ENCODE results near the gene ASB7. TPM values are rescaled to one million over a fixed set of nuclear protein-coding genes. Genes with fewer than 3 reads are reported as not detected.

Gene ASB7
- total RNA-seq, 1 donor from 2014 or later, result 13.1 TPM

DNA sequence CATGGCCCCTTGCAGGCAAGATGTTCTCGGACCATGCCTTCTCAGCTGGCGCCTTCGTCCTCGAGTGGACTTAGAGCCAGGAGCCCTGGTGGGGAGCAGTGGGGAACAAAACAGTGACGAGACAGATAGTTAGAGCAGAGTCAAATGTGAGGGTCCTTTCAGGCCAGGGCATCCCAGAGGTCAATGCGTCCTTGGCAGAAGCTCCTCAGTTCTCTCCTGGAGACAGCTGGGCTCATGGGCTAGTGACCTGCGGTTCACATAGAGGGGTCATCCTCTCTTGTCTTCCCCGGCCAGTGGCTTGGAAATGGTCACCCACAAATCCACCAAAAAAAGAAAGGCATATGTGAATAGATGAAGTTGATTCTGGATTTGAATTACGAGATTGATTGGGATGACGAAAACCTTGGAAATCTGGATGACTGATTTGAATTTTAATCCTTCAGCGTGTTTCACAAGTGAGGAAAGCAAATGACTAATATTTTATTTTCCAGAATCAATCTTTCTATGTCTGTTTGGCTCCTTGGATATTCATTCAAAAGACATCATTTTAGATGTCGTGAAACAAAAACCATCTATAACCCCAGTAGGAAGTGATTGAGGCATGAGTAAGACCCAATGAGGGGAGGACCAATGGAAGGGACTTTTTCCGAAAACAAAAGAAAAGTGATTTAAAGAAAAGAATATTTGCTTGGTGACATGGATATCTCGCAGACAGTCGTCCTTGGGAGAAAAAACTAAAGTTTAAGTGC lies 84.5 kb downstream of the ASB7 start:
- DNase-seq (ENCODE audit: extremely low spot score, unreplicated experiment), result no peak
- TF ChIP-seq, protein P1, sequence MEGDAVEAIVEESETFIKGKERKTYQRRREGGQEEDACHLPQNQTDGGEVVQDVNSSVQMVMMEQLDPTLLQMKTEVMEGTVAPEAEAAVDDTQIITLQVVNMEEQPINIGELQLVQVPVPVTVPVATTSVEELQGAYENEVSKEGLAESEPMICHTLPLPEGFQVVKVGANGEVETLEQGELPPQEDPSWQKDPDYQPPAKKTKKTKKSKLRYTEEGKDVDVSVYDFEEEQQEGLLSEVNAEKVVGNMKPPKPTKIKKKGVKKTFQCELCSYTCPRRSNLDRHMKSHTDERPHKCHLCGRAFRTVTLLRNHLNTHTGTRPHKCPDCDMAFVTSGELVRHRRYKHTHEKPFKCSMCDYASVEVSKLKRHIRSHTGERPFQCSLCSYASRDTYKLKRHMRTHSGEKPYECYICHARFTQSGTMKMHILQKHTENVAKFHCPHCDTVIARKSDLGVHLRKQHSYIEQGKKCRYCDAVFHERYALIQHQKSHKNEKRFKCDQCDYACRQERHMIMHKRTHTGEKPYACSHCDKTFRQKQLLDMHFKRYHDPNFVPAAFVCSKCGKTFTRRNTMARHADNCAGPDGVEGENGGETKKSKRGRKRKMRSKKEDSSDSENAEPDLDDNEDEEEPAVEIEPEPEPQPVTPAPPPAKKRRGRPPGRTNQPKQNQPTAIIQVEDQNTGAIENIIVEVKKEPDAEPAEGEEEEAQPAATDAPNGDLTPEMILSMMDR (IDR thresholded peaks at IDR 0.05), result no peak
- no peak overlapping the region for H3K4me3 Mint-ChIP-seq (ENCODE audit: unreplicated experiment)

DNA sequence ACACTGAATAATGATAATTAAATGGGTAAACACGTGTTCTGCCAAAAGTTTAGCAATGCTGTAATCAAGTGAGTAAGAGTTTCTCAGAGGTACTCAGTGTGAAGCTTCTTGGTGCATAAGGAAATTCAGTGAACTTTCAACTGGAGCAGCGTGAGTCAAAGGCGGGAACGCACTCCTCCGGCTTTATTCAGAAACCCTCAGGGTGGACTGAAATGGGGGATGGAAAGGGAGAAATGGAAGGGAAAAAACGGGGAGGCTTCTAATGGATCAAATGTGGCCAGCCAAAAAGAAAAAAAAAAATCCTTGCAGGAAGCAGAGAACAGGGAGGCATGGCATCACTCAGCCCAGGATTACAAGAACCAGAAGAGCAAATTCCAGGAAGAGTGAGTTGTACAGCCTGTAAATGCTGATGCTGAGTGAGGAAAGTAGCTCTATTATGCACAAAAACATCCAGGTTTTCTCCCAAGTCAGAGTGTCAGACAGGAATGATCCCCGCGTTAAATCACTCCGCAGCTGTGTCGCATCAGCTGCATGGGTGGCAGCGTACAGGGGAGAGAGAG lies 85.3 kb downstream of the ASB7 start:
- Mint-ChIP-seq H3K36me3 (ENCODE audit: unreplicated experiment) (no peaks in the 10 kb centered on the region), H3K27me3 (ENCODE audit: unreplicated experiment) (no peaks in the 10 kb centered on the region), H3K4me1 (ENCODE audit: unreplicated experiment) (peaks cover 29% of the 10 kb centered on the region), H3K9me3 (ENCODE audit: unreplicated experiment) (no peaks in the 10 kb centered on the region), H3K27ac (ENCODE audit: unreplicated experiment) (peak overlapping the region; percentile 51), H3K4me3 (ENCODE audit: unreplicated experiment) (no peak overlapping the region)
- no peak for DNase-seq (ENCODE audit: extremely low spot score, unreplicated experiment)
- TF ChIP-seq, protein P1 (IDR thresholded peaks at IDR 0.05), result no peak

More for the DNA sequence above, 84.5 kb downstream of the ASB7 start:
- Mint-ChIP-seq H3K27me3 (ENCODE audit: unreplicated experiment) (no peaks in the 10 kb centered on the region), H3K36me3 (ENCODE audit: unreplicated experiment) (no peaks in the 10 kb centered on the region), H3K9me3 (ENCODE audit: unreplicated experiment) (no peaks in the 10 kb centered on the region), H3K27ac (ENCODE audit: unreplicated experiment) (peak overlapping the region; percentile 51), H3K4me1 (ENCODE audit: unreplicated experiment) (peaks cover 36% of the 10 kb centered on the region)

DNA sequence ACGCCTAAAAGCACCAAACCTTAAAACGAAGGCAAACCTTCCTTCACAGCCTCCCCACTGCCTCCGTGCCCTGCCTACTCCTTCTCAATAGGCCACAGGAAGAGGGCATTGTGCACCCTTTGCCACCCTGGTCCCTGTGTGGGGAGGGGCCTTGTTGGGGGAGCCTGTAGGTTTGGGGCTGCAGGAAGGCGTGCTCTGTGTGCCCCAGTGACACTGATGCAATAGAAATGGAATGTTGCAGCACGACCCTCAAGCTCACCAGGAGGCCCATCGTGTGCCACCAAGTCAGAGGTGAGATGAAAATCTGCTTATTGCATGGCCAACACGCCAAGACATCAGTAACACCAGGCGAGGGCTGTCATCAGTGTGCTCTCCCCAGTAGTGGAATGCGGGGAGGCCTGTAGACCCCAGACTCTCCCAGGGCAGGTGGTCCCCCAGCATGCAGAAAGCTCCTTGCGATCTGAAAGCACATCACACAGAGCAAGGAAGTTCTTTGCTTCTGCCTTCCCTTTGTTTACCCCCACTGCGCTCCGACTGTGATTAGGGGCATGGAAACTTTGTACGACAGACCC lies 86.2 kb downstream of the ASB7 start:
- H3K36me3 Mint-ChIP-seq (ENCODE audit: unreplicated experiment), result no peaks in the 10 kb centered on the region
- H3K4me3 Mint-ChIP-seq (ENCODE audit: unreplicated experiment), result no peak overlapping the region
- peaks cover 20% of the 10 kb centered on the region for H3K4me1 Mint-ChIP-seq (ENCODE audit: unreplicated experiment)
- no peaks in the 10 kb centered on the region for H3K9me3 Mint-ChIP-seq (ENCODE audit: unreplicated experiment)
- H3K27ac Mint-ChIP-seq (ENCODE audit: unreplicated experiment), result no peak overlapping the region
- no peaks in the 10 kb centered on the region for H3K27me3 Mint-ChIP-seq (ENCODE audit: unreplicated experiment)
- TF ChIP-seq, protein P1 (IDR thresholded peaks at IDR 0.05), result no peak
- no peak for DNase-seq (ENCODE audit: extremely low spot score, unreplicated experiment)

DNA sequence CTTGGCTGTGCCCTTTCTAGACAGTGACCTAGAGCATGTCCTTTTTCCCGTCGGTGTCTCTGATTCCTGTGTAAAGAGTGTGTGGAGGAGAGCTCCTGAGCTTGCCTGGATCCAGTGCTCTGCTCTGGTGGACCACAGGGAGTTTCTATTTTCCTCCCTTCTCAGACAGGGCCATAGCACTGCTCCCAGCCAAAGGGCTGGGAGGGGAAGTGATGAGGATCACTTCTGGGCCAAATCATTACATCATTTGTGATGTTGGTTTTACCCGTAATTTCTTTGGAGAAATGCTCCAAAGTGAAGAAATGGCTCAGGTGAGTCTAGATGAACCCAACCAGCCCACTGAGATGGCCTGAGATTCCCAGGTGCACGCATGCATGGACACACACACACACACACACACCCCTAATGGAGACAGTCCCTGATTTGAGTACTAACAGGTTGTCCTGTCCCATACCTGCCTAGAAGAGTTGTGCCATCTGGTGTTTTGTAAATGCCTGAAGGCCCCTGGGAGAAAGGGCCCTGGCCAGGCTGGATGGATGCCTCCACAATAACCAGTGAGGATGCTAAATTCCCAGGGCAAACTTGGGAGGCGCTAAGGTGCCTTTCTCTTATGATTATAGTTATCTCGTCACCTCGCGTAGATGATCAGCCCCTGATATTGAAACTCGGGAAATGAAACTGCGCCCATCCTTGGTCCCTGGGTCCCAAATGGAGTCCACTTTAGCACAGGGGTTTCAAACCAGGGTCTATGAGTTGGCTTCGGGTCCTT lies 86.9 kb downstream of the ASB7 start:
- H3K9me3 Mint-ChIP-seq (ENCODE audit: unreplicated experiment), result no peaks in the 10 kb centered on the region
- H3K4me1 Mint-ChIP-seq (ENCODE audit: unreplicated experiment), result peaks cover 19% of the 10 kb centered on the region
- no peak overlapping the region for H3K4me3 Mint-ChIP-seq (ENCODE audit: unreplicated experiment)
- H3K27me3 Mint-ChIP-seq (ENCODE audit: unreplicated experiment), result no peaks in the 10 kb centered on the region
- TF ChIP-seq, protein P1 (IDR thresholded peaks at IDR 0.05), result no peak
- H3K27ac Mint-ChIP-seq (ENCODE audit: unreplicated experiment), result no peak overlapping the region
- no peaks in the 10 kb centered on the region for H3K36me3 Mint-ChIP-seq (ENCODE audit: unreplicated experiment)
- DNase-seq (ENCODE audit: extremely low spot score, unreplicated experiment), result no peak

All from osteocyte (in vitro differentiated cells).